Large intestine (tissue), 3 donors: Measurements from ENCODE around the gene COL23A1. TPM values are rescaled to one million over a fixed set of nuclear protein-coding genes. Genes with fewer than 3 reads are reported as not detected.

ENCODE experiments used
- DNase-seq, 2 donors: peaks; one replicate each; pipeline versions ENCODE4 v3.0.0 to v3.0.0-alpha.2; 2013
- H3K27ac ChIP-seq: one replicate; pipeline ENCODE4 v1.5.1; 2013; ENCODE audit warnings: low read length
- H3K27me3 ChIP-seq: 2 replicates; pipeline ENCODE4 v1.6.1; 2013; ENCODE audit warnings: low read length; ENCODE audit not compliant: control insufficient read depth, insufficient read depth
- H3K36me3 ChIP-seq: 2 replicates; pipeline ENCODE4 v1.6.1; 2013; ENCODE audit warnings: low read length; ENCODE audit not compliant: control insufficient read depth, insufficient read depth
- H3K4me1 ChIP-seq: one replicate; pipeline ENCODE4 v1.6.1; 2013; ENCODE audit warnings: low read length; ENCODE audit not compliant: control insufficient read depth, insufficient read depth
- H3K4me3 ChIP-seq: one replicate; pipeline ENCODE4 v1.5.1; 2013; ENCODE audit warnings: low read length
- H3K9me3 ChIP-seq: one replicate; pipeline ENCODE4 v1.6.1; 2013; ENCODE audit warnings: mild to moderate bottlenecking, low read depth, low read length, moderate library complexity; ENCODE audit not compliant: control insufficient read depth
- WGBS: methylation state at CpG from one replicate; pipeline ENCODE4 v1.1.5; 2013; ENCODE audit warnings: low lambda C conversion rate; ENCODE audit not compliant: insufficient coverage; 5-methylcytosine and 5-hydroxymethylcytosine counted together
- polyA plus RNA-seq: library from polyadenylated mRNA; unstranded; fragments of 120-200 nt; gene quantifications from one replicate; pipeline ENCODE4 v1.2.1, GENCODE V29; 2013

The COL23A1 gene
- polyA plus RNA-seq, 1 donor: 8.9 TPM

DNA sequence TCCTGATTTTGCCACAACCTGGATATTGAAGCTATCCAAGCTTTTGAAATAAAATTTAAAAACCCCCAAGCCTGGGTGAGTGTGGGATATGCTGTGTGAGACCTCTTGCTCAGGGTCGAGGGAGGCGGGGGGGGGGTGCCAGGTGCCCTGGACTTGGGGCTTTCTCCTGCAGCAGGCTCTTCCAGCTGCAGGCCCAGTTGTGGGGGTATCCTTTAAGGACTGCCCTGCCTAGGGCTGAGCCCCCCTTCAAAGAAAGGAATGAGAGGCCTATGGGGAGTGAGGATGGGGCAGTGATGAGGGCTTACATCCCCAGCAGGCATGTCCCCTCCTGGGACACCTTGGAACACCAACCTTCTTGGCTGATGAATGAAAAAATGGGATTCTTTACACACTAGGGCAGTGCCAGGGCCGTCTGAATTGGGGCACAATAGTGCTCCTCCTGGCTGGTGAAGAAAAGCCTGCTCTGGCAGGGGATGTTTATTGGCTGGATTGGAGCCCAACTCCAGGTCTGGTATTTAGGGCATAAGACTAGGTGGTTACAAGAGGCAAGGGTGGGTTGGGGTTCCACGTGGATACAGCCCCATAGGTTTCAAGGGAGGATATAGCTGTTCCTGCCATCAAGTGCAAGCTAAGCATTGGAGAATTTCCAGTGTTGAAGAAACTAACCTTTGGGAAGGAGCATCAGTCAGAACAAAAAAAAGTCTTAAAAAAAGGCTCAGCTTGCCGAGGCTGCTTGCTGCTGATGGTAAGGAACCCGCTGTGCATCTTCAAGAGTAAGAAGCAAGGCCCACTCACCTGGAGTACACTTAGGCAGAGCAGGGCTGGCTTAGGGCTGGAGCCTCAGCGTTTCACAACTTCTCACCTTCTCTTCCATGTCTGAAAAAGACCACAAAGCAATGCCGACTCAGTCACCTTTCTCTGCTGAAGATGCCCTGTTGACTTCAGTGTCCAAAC is 378.8 kb downstream of the COL23A1 start:
- no peaks in the 10 kb centered on the region for H3K27me3 ChIP-seq
- no peaks in the 10 kb centered on the region for H3K9me3 ChIP-seq
- peaks cover 96% of the 10 kb centered on the region for H3K4me1 ChIP-seq
- WGBS: 80% methylated on average over 1 of the region's 8 CpGs
- no peak overlapping the region for H3K4me3 ChIP-seq
- H3K36me3 ChIP-seq: peaks cover 94% of the 10 kb centered on the region
- no peak for DNase-seq
- H3K27ac ChIP-seq: peak overlapping the region; percentile 90

GRCh38 chr5:178210686-178211085 is 379.5 kb downstream of the COL23A1 start:
- WGBS: 35% methylated on average over 2 of the region's 5 CpGs
- peak; percentile 56 to 79 for DNase-seq
- Histone ChIP-seq H3K4me3 (no peak overlapping the region), H3K4me1 (peaks cover 94% of the 10 kb centered on the region), H3K27me3 (no peaks in the 10 kb centered on the region), H3K36me3 (peaks cover 94% of the 10 kb centered on the region), H3K9me3 (no peaks in the 10 kb centered on the region), H3K27ac (peak overlapping the region; percentile 90)

DNA sequence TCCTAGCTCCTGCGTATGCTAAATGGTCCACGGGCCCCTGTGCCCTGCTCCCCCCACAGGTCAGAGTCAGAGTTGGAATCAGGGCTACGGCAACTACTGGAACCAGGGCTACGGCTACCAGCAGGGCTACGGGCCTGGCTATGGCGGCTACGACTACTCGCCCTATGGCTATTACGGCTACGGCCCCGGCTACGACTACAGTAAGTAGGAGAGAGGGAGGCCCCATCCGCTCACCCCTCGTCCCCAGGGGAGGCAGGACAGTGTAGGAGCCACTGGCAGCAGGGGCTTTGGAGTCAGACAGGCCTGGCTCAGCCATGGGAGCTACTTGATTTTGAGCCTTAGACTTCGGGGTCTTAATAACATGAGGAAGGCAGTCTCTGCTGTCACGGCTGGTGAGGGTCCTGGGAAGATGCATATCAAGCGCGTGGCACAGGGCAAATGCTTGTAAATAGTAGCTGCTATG is 380.1 kb downstream of the COL23A1 start:
- DNase-seq: no peak
- WGBS: no CpG with 5 or more reads among the region's 18 CpGs
- Histone ChIP-seq H3K4me1 (peaks cover 88% of the 10 kb centered on the region), H3K9me3 (no peaks in the 10 kb centered on the region), H3K27me3 (no peaks in the 10 kb centered on the region), H3K4me3 (no peak overlapping the region), H3K36me3 (peaks cover 88% of the 10 kb centered on the region), H3K27ac (peak overlapping the region; percentile 90)

DNA sequence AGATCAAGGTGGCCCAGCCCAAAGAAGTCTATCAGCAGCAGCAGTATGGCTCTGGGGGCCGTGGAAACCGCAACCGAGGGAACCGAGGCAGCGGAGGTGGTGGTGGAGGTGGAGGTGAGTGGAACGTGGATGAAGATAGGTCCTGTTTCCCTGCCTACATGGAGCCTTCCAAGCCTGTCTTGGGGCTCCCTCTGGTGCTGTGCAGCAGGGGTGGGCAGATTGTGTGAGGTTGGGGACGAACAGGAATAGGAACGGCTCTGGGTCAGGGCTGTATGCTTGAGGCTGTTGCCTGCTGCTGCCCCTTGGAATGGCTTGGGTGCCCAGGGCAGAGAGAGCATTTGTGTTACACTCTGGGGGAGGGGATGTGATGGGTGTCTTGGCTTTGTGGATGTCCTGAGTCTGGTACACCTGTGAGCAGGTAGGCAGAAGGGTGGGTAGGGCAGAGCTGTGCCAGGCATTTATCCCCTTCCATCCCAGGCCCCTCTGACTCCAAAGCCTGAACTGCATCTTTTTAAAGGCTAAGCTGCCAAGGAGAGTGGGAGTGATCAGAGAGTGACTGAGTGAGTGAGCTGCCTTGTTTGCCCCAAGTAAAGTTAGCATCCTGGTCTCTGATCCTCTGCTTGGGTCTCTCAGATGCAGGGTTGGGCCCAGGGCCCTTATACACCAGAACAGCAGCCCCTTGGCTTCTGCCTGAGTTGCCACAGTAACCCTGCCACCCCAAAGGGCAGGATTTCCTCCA is 380.7 kb downstream of the COL23A1 start:
- WGBS: no CpG with 5 or more reads among the region's 8 CpGs
- Histone ChIP-seq H3K4me3 (no peak overlapping the region), H3K9me3 (no peaks in the 10 kb centered on the region), H3K4me1 (peaks cover 82% of the 10 kb centered on the region), H3K36me3 (peaks cover 82% of the 10 kb centered on the region), H3K27ac (peak overlapping the region; percentile 90), H3K27me3 (no peaks in the 10 kb centered on the region)
- DNase-seq: no peak

DNA sequence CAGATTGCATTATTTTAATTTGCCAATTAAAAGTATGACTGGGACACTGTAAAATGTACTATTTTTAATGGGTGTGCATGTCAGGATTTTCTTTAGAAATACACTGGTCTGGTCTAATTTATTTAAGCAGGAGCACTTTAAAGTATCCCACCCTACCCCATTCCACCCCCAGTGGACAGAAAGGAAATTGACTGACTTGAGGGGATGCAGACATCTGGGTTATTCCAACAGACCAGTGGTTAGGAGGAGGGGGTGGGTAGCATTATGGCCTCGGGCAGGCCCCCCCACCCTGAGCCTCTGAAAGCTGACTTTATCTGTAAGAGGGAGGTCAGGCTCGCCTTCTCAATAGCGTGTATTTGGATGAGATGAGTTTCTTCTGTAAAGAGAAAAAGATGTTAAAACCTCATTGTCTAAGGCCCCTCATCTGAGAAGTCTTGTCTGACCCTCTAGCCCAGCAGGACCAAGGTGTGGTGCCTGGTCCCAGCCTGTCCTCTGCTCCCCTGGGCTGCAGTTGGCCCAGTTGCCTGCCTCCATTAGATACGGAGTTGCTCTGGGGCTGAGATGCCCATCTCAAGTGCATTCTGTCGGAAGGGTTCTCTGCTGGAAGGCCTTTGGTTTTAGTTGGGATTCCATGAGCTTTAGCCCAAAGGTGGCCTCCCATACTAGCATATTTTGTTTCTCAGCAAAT is 381.5 kb downstream of the COL23A1 start:
- Histone ChIP-seq H3K4me1 (peaks cover 75% of the 10 kb centered on the region), H3K27ac (peak overlapping the region; percentile 90)

DNA sequence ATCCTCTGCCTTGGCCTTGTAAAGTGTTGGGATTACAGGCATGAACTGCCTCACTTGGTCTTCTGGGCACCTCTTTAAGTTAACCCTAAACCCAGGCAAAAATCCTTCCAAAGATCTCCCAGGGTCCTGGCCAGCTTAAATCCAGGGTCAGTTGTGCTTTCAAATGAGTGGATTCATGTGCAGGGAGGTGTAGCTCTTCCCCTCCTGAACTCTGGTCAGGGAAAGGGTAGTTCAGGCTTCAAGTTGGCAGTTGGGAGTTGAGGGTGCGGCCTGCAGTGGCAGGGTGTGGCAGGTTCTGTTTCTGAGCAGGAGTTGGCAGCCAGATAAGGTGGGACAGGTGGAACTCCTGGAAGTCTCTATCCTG is 382.3 kb downstream of the COL23A1 start:
- no CpG with 5 or more reads among the region's 1 CpG for WGBS
- peak; percentile 46 to 84 for DNase-seq
- peaks cover 71% of the 10 kb centered on the region for H3K36me3 ChIP-seq
- no peaks in the 10 kb centered on the region for H3K27me3 ChIP-seq
- peak overlapping the region; percentile 90 for H3K27ac ChIP-seq
- H3K4me3 ChIP-seq: no peak overlapping the region
- no peaks in the 10 kb centered on the region for H3K9me3 ChIP-seq
- peaks cover 68% of the 10 kb centered on the region for H3K4me1 ChIP-seq

More for the DNA sequence above, 381.5 kb downstream of the COL23A1 start:
- no CpG with 5 or more reads among the region's 5 CpGs for WGBS
- no peaks in the 10 kb centered on the region for H3K9me3 ChIP-seq
- DNase-seq: no peak
- H3K36me3 ChIP-seq: peaks cover 77% of the 10 kb centered on the region
- no peaks in the 10 kb centered on the region for H3K27me3 ChIP-seq
- no peak overlapping the region for H3K4me3 ChIP-seq

- DNase-seq: peak; percentile 31 to 48
- no CpG with 5 or more reads among the region's 5 CpGs for WGBS
- Histone ChIP-seq H3K9me3 (no peaks in the 10 kb centered on the region), H3K36me3 (peaks cover 65% of the 10 kb centered on the region), H3K4me1 (peaks cover 62% of the 10 kb centered on the region), H3K27me3 (no peaks in the 10 kb centered on the region), H3K4me3 (no peak overlapping the region), H3K27ac (peak overlapping the region; percentile 90)
These were observed 382.8 kb downstream of the COL23A1 start for GRCh38 chr5:178207183-178207916.

- Histone ChIP-seq H3K4me1 (peaks cover 55% of the 10 kb centered on the region), H3K36me3 (peaks cover 56% of the 10 kb centered on the region)
- peak in 1 of 2 donors; percentile 47 for DNase-seq
These were observed 383.8 kb downstream of the COL23A1 start for GRCh38 chr5:178206166-178207101.

GRCh38 chr5:178205749-178206047 is 384.5 kb downstream of the COL23A1 start:
- Histone ChIP-seq H3K9me3 (no peaks in the 10 kb centered on the region), H3K4me1 (peaks cover 47% of the 10 kb centered on the region), H3K27me3 (no peaks in the 10 kb centered on the region), H3K36me3 (peaks cover 49% of the 10 kb centered on the region), H3K4me3 (peak overlapping the region; percentile 90), H3K27ac (peak overlapping the region; percentile 90)
- no CpG with 5 or more reads among the region's 5 CpGs for WGBS
- DNase-seq: no peak

More at GRCh38 chr5:178206166-178207101, 383.8 kb downstream of the COL23A1 start:
- H3K27ac ChIP-seq: peak overlapping the region; percentile 90
- peak overlapping the region; percentile 90 for H3K4me3 ChIP-seq
- WGBS: no CpG with 5 or more reads among the region's 12 CpGs
- no peaks in the 10 kb centered on the region for H3K9me3 ChIP-seq
- H3K27me3 ChIP-seq: no peaks in the 10 kb centered on the region
